ENCODE data around the gene MDGA2.

The MDGA2 gene

DNA sequence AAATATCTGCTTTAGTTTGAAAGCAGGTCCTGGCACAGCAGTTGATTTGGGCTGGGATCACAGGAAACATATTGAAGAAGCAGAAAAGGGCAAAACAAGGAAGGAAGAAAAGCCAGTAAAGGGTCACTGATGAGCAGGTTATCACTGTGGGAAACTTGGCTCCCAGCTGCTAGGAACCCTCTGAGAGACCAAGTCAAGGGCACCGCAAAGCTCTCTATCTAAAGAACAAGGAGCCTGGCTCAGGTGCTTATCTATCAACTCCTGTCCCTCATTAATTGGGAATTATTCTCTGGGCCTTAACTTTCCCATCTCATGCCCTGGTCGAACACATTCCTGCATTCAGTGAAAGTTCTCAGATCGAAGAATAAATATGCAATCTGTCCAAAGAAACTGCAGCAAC is 572.9 kb downstream of the MDGA2 start:
- DNase-seq (ENCODE audit: low read depth) = no peak
- TF ChIP-seq, protein P1, sequence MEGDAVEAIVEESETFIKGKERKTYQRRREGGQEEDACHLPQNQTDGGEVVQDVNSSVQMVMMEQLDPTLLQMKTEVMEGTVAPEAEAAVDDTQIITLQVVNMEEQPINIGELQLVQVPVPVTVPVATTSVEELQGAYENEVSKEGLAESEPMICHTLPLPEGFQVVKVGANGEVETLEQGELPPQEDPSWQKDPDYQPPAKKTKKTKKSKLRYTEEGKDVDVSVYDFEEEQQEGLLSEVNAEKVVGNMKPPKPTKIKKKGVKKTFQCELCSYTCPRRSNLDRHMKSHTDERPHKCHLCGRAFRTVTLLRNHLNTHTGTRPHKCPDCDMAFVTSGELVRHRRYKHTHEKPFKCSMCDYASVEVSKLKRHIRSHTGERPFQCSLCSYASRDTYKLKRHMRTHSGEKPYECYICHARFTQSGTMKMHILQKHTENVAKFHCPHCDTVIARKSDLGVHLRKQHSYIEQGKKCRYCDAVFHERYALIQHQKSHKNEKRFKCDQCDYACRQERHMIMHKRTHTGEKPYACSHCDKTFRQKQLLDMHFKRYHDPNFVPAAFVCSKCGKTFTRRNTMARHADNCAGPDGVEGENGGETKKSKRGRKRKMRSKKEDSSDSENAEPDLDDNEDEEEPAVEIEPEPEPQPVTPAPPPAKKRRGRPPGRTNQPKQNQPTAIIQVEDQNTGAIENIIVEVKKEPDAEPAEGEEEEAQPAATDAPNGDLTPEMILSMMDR (IDR thresholded peaks at IDR 0.05; ENCODE audit: low read depth, low read length, missing control alignments) = no peak
- H3K4me3 ChIP-seq (ENCODE audit: low read depth, low read length) = no peak overlapping the region

DNA sequence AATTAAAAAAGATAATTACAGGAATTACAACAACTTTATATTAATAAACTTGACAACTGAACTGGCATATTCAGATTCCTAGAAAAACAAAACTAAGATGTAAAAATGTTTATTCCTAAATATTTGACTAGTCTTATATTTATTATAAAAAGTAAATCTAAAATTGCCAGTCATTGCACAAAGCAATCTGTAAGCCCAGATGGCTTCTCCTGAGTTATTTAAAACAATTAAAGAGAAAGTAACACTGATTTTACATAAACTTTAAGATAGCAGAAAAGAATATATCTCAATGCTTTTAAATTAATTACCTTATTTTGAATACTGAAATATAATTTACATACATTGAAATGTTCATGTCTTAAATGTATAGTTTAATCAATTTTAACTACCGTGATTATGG is 589.7 kb downstream of the MDGA2 start:
- no peak overlapping the region for H3K4me3 ChIP-seq (ENCODE audit: low read depth, low read length)
- TF ChIP-seq, protein P1 (IDR thresholded peaks at IDR 0.05; ENCODE audit: low read depth, low read length, missing control alignments) = no peak
- DNase-seq (ENCODE audit: low read depth) = no peak

DNA sequence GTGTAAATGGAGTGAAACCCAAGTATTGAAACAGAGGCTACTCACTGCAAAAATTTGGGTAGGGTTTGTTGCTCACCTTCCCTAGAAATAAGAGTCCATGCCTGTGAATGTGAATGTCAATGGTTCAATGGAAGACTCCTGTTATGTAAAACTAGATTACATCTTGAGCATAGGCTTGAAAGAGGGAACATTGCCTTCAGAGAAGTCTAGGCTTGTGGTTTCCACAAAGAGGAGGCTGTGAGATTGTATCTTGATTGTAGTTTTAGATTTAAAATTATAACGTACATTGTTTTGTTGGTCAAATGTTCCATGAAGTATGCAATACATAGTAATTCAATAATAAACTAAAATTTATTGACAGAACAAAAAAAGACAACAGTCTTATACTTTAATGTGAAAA is 610.1 kb downstream of the MDGA2 start:
- DNase-seq (ENCODE audit: low read depth) = no peak
- TF ChIP-seq, protein P1 (IDR thresholded peaks at IDR 0.05; ENCODE audit: low read depth, low read length, missing control alignments) = no peak
- no peak overlapping the region for H3K4me3 ChIP-seq (ENCODE audit: low read depth, low read length)

DNA sequence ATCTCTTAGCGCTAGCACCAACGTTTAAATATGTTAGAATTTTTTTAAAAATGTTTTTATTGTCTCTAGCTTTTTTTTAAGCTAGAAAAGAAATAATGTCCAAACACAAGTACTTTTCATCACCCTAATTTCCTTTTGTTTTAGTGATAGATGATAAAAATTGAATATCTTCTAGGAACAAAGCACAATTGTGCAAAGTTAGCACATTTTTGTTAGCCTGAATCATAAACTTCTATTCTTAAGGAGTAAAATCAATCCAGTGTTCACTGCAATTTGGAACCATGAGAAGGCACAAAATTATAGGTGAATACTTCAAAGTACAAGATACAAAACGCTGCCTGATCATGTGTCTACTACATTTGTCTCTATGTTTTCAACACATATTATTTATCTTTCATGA is 615.4 kb downstream of the MDGA2 start:
- no peak for DNase-seq (ENCODE audit: low read depth)
- TF ChIP-seq, protein P1 (IDR thresholded peaks at IDR 0.05; ENCODE audit: low read depth, low read length, missing control alignments) = no peak

DNA sequence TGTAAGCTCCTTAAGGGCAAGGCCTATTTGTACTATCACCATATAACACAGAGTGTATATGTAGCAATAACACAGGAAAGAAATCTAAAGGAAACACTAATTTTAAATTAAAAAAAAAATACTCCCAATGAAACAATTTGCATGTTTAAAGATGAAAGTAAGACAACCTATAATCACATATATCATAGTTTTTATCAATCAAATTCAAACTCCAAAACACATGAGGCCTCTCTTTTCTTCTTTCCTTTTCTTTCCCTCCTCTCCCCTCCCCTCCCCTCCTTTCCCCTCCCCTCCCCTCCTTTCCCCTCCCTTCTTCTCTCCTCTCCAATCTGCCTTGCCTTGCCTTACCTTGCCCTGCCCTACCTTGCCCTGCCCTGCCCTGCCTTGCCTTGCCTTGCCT is 618.0 kb downstream of the MDGA2 start:
- no peak overlapping the region for H3K4me3 ChIP-seq (ENCODE audit: low read depth, low read length)
- DNase-seq (ENCODE audit: low read depth) = no peak
- TF ChIP-seq, protein P1 (IDR thresholded peaks at IDR 0.05; ENCODE audit: low read depth, low read length, missing control alignments) = no peak

More for the DNA sequence above, 615.4 kb downstream of the MDGA2 start:
- no peak overlapping the region for H3K4me3 ChIP-seq (ENCODE audit: low read depth, low read length)

DNA sequence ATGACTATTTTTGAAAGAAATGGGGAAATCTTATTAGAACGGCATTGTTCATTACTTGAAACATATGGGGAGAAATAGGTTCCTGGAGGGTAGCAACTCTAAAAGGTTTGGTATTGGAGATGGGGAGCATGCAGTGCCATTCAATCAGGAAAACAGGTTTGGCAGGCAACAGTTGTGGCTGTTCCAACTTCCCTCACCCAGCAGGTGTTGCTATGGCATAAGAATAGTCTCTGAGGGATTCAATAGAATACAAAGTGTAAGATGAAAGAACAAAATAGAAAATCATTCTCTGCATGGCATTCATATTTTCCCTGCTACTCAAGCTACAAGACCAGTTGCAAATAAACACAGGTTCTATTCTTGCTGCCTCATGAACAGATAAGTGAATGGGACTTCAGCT is 630.6 kb downstream of the MDGA2 start:
- no peak overlapping the region for H3K4me3 ChIP-seq (ENCODE audit: low read depth, low read length)
- TF ChIP-seq, protein P1 (IDR thresholded peaks at IDR 0.05; ENCODE audit: low read depth, low read length, missing control alignments) = no peak
- DNase-seq (ENCODE audit: low read depth) = no peak

DNA sequence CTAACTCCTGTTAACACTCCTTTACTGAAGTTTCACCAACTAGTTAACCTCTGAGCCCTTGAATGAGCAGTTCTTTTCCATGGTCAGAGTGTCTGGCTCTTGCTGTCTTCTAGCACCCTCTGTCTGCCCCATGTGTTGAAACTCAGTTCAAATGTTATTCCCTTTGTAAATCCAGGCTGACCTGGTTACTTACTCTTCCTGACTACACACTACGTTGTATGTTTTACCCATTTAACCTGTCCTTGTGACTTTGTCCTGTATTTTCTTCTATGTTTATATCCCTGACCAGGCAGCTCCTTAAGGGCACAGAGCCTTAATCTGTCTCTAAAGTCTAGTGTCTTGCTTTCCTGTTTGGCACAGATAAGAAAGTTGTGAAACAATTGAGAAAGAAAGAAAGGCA is 634.9 kb downstream of the MDGA2 start:
- TF ChIP-seq, protein P1 (IDR thresholded peaks at IDR 0.05; ENCODE audit: low read depth, low read length, missing control alignments) = no peak
- no peak for DNase-seq (ENCODE audit: low read depth)
- H3K4me3 ChIP-seq (ENCODE audit: low read depth, low read length) = no peak overlapping the region

Measured in GM12864 (cell line).